Measurements from ENCODE around the gene CRADD.
"Not testable (repeated sequence)": the region's sequence is repeated elsewhere in the genome, so short reads cannot be mapped to it uniquely, and the experiment has no call there.

CRADD gene

DNA sequence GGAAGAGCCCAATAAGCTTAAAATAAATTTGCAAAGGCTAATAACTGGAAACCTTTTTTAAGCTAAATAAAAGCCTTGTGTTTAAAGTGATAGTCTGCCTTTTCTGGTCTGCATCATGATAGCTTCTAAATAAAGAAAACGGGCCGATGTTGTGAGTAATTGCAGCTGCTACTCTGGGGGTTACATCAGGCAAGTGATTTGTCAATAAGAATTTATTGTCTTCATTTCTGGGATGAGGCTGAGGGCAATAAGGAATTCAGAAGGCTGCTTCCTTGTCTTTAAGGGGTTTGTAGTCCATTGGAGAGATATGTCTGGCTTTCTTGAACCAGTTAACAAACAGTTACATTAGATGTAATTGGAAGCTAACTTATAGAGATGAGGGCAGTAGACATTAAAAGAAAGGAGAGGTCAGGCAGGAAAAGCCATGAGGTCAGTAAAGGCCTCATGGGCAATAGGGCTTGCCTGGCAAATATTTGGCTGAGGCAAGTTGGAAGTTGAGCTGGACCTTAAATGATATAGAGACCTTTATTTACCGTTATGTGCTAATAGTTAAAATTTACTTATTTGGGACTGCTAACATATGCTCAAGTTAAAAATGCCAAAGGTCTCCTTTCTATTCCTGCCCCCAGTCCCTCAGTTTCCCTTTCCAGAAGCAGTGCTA lies 85.0 kb downstream of the CRADD start:
- DNase-seq = no peak

DNA sequence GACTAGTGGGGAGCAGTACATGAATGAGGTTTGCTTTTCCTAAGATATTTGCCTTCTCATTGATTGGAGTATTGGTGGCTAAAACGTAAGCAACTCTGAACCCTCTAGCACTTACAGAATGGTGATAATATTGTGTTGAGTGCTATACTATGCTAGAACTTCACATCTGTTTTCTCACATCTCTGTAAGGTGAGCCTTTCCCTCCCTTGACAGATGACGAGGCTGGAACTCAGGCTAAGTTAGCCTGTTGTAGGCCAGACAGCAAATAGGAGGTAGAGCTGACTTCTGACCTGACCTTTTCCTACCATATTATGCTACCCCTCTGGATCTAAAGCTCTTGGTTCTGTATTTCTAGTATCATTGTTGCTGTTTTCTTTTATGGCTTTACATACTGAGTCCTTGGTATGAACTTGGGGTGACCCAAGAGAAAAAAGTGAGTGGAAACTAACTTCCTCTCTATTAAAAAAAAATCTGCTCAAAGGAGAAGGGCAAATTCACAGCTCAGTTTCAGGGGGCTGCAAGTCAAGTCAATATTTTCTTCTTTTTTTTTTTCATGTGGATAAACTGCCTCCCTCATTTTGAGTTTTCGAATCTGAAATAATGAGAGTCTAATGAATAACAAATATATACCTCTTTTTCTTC lies 85.9 kb downstream of the CRADD start:
- DNase-seq = no peak

DNA sequence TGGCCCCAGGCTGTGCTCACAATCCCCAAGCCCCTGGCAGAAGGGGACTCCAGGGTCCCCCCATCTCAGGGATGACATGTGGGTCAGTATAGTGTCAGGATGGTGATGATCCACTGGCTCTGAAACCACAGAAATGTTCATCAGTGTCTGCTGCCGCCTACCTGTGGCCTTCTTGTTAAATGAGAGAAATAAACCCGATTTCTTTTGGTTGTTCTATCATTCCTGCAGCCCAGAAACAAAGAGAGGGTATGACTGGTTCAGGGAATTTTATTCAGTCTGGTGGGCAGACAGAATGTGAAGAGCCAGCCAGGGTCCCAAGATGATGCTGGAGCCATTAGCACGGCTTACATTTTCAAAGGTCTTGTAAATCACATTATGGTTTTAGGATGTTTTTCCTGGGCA lies 86.6 kb downstream of the CRADD start:
- no peak for DNase-seq

- DNase-seq = no peak
These were observed 89.2 kb downstream of the CRADD start for GRCh38 chr12:93766371-93766770.

- DNase-seq = peak; percentile 30
These were observed 89.8 kb downstream of the CRADD start for GRCh38 chr12:93766796-93767523.

GRCh38 chr12:93767524-93767863 lies 90.3 kb downstream of the CRADD start:
- no peak for DNase-seq

DNA sequence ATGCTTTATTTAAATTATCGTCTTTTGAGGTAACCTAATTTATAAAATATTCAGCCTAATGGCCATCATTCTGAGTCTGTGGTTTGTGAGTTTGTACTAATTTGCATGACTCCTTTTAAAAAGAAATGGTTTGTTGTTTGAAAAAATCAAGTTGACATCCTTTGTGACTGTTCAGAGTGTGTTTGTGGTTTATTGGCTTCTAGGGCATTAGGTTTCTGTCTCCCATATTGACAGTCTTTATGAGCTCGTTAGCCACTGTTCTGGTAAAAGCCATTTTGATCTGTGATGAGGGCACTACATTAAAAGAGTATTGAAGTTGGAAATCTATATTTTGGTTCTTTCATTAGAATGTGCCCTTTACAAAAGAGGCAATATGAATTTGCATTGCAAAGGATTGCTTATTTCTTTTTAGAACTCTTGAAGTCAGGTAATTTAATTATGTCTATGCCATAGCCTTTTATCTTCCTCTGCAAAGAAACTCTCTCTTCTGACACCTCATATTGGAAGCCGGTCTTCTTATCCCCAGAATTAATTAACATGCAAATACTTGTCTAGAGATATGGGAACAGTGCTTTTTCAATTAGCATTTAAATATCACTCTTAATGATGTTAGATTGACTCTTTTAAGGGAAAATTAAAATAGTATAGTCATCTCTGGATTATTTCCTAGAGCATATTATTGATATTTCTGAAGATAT lies 95.0 kb downstream of the CRADD start:
- no peak for DNase-seq

DNA sequence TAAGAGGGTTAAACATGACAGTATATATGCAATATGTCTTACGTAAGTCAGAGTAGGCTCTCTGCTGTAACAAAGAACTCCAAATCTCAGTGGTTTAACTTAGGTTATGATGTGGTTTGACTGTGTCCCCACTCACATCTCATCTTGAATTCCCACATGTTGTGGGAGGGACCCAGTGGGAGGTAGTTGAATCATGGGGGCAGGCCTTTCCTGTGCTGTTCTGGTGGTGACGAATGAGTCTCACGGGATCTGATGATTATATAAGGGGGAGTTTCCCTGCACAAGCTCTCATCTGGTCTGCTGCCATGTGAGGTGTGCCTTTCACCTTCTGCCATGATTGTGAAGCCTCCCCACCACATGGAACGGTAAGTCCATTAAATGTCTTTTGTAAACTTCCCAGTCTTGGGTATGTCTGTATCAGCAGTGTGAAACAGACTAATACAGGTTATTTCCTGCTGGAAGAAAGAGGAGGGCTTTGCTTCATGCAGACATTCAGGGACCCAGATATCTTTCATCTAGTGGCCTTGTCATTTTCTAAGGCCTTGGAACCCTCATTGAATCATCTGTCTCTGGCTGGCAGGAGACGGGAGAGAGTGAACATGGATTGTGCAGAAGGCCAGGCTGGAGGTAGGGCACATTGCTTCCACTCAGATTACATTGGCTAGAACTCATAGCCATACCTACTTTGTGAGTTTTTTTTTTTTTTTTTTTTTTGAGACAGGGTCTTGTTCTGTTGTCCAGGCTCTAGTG lies 96.1 kb downstream of the CRADD start:
- DNase-seq = peak; percentile 75

DNA sequence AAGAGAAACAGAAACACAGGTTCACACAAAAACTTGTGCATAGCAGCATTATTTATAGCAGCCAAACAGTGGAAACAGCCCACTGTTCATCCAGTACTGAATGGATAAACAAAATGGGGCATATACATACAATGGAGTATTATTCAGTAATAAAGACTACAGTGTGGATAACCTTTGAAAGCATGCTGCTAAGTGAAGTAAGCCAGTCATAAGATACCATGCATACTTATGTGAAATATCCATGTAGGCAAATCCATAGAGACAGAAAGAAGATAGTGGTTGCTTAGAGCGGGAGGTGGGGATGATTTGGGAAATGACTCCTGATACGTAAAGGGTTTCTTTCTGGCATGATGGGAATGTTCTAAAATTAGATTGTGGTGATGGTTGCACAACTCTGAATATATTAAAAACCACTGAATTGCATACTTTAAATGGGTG lies 99.4 kb downstream of the CRADD start:
- no peak for DNase-seq

DNA sequence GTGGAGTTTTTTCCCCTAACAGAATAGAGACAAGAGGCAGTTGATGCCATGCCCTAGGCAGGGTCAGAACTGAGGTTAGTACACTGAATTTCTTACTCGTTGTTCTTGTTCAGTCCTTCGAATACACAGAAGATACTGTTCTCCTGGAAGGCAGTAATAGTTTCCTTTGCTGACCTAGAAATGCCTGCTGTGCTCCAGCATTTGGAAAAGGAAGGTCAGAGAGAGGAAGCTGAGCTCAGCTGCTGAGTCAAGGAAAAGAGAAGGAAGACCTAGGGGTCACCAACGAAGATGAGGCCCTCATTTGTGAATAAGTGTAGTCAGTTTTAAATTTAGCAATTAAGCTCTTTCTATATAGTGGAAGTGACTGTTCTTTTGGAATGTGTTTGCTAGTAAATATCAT lies 100.1 kb downstream of the CRADD start:
- no peak for DNase-seq

DNA sequence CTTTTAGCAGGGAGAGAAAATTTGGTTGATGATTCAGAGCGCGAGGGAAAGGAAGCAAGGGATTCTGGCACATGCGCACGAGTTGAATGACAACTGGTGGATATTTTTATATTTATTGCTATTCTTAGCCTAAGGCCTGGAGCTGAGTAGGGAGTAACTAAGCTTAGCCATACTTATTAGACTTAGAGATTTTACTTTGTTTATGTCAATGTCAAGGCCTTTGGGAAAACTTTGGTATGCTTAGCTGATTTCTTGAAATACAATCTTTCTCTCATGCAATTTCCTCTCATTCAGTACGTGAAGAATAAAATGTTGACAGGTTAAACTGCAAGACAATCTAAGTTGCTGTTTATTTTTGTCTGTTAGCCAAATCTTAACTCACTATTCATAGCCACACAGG lies 101.1 kb downstream of the CRADD start:
- no peak for DNase-seq

DNA sequence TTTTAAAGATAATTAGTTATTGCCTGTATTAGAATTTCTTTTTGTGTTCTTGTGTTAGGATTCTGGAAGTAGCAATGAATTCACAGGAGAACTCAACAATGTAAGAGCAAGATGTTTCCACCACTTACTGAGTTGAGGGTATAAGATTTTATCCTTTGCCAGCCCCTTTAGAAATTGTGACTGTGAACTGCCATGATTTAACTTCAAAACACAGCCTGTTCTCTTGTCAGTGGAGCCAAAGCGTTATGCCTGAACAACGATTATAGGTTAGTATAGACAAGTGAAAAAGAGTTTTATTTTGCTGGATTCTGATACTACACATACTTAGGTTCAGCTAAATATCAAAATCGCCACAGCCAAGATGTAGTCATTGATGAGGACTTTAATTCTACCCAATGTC lies 101.6 kb downstream of the CRADD start:
- DNase-seq = no peak

GRCh38 chr12:93780101-93780641 lies 103.0 kb downstream of the CRADD start:
- no peak for DNase-seq

DNA sequence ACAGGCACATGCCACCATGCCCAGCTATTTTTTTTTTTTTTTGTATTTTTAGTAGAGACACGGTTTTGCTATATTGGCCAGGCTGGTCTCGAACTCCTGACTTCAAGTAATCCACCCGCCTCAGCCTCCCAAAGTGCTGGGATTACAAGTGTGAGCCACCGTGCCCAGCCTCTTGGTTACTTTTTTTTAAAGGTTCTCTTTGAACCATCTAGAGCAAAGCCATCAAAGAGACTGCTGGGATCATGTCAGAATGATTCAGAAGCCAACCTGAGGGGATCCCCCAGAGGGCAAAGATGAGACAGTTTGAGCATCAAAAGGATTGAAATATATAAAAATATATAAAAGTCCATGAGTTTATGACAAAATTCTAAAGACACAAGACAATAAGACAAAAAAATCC lies 103.7 kb downstream of the CRADD start:
- peak; percentile 48 for DNase-seq

DNA sequence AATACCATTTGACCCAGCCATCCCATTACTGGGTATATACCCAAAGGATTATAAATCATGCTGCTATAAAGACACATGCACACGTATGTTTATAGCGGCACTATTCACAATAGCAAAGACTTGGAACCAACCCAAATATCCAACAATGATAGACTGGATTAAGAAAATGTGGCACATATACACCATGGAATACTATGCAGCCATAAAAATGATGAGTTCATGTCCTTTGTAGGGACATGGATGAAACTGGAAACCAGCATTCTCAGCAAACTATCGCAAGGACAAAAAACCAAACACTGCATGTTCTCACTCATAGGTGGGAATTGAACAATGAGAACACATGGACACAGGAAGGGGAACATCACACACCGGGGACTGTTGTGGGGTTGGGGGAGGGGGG lies 104.8 kb downstream of the CRADD start:
- not testable (repeated sequence) for DNase-seq

DNA sequence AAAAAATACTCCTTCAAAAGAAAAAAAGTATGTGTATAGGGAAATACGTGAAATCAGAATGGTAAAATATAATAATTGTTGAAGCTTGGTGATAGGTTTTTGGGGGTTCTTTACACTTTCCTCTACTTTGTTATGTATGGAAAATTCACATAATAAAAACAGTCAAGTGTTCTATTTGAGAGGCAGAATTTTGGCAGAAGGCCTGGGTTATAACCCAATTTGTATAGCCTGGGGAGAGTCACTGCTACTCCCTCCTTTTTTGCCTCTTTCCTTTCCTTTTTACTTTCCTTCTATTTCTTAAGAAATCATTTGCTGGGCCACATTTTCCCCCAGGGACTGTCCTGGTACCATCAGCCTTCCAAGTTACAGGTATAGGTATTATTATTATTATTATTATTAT lies 105.7 kb downstream of the CRADD start:
- DNase-seq = no peak

DNA sequence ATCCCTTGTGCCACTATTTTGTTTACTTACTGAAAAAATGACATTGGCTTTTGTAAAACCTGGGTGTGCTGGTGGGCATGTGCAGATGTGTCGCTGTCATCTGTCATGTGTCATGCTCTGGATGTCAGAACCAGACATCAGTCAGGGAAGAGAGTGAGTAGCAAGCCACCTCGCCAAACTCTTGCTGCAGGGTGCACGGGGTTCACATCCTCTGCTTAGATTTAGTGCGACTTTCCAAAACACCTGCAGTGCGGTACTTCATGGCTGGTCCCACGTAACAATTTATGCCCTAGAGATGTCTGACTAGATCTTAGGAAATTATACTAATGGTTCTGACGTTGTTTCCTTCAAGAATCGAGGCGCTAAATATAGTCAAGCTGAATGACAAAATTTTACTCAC lies 106.7 kb downstream of the CRADD start:
- DNase-seq = peak; percentile 48

GRCh38 chr12:93784339-93785086 lies 107.3 kb downstream of the CRADD start:
- DNase-seq = peak; percentile 9

DNA sequence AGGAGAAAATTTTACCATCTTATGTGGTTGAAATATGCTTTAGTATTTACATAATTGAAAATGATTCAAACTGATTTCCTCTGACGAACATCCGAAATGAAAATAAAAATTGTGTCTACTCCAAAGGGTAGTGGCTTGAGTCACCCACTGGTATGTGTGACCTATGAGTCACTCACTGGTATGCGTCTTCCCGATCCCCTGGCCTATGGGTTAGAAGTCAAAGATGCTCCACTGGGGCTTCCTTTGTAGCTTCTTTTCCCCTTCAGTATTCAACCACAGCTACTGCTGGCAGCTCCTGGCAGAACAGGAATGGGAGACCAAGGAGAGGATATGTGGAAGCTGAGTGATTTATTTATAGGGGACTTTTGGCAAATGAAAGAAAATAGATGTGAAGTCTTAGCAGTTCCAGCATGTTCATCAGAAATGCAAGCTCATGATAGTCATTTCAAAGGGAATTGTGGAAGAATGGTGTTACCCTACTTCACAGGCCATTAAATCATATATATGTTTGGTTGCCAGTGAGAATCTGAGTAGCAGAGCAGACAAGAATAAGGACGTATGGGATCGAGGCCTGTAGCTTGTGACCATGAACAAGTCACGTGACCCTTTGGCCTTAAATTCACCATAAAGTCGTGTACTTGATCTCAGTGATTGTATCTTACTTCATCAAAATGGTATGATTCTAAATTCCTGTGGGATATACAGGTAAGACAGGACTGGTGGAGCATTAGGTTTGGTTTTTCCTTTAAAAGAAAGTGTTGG lies 108.3 kb downstream of the CRADD start:
- peak; percentile 56 for DNase-seq

DNA sequence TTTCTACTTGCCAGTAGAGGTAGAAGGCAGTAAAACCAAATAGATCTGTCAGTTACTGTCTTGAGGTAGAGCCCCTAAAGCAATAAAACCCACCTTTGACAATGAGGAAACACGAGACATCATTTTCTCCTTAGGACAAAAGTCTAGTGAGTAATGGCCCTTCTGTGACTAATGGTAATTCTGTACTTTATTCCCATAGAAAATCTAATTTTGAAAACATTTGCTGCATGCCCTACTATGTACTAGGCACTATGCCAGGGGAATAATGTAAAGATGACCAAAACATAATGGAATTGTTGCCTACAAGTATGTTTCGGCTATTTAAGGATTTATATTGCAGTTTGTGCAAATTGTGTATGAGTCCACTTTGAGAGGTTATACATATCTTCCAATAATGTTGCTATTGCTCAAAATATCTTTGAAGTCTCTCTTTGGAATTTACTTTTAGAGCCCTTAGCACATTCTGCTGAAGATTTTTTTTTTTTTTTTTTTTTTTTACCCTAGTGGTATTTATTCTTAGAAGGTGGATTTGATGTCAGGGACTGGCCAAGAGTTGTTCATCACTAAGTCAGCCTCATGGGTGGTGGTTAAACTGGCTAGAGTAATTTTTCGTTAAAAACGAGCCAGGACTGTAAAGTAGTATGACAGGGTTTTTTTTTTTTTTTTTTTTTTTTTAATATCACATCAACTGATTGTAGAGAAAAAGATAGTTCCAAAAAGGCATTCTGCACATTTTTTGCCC lies 109.7 kb downstream of the CRADD start:
- no peak for DNase-seq
